GM23338 (cell line): Measurements from ENCODE around the gene PPP2R5C.

ENCODE experiments used
- CREB1 ChIP-seq: fragments of 250-450 bp; sonication (Bioruptor Pico); IDR thresholded peaks from 2 replicates; pipeline ENCODE4 v1.5.0; 2020; ENCODE audit warnings: low read depth, mild to moderate bottlenecking, moderate library complexity
- EZH2 ChIP-seq: fragments of 200-600 bp; sonication (generic); IDR thresholded peaks from one replicate; pipeline ENCODE4 v1.8.0; 2017; ENCODE audit warnings: antibody characterized with exemption, mild to moderate bottlenecking, low read depth; ENCODE audit not compliant: unreplicated experiment
- EZH2phosphoT487 ChIP-seq: fragments of 200-600 bp; sonication (generic); IDR thresholded peaks from one replicate; pipeline ENCODE4 v1.8.1; 2018; ENCODE audit warnings: antibody characterized with exemption; ENCODE audit not compliant: unreplicated experiment
- POLR2AphosphoS5 ChIP-seq: IDR thresholded peaks from 2 replicates; pipeline ENCODE4 v1.6.1; 2016; ENCODE audit warnings: antibody characterized with exemption, low read depth
- STAT1 ChIP-seq: IDR thresholded peaks from one replicate; pipeline ENCODE4 v1.6.1; 2016; ENCODE audit warnings: antibody characterized with exemption; ENCODE audit not compliant: unreplicated experiment
- TF ChIP-seq, protein P1 (sequence below), 2 experiments: fragments of 200-600 bp in 1 of 2; sonication (generic) in 1 of 2; conservative IDR thresholded peaks; 2 replicates each; pipeline versions ENCODE4 v1.5.1 to v1.6.1; 2016 to 2017; ENCODE audit warnings: antibody characterized with exemption in 2 of 2, low read depth in 2 of 2, mild to moderate bottlenecking in 2 of 2, moderate library complexity in 1 of 2
- TF ChIP-seq, protein P2 (sequence below): IDR thresholded peaks from 2 replicates; pipeline ENCODE4 v1.6.1; 2016; ENCODE audit warnings: antibody characterized with exemption

DNA sequence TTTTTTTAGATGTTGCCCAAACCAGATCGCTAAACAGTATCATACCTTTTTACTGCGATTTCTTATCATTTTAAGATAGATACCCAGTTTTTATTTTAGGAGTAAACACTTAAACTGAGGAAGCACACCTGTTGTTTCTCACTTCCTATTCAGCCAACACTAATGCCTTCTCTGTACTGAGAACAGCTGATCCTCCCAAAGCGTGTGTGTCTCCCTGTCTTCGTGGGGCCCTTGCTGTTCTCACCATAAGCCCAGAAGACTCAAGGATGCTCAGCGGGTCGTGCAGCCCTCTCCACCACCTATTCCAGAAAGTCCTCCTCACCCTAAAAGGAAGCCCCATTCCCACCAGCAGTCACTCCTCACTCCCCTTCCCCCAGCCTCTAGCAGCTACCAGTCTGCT is 14.8 kb downstream of the PPP2R5C start:
- TF ChIP-seq, protein P1, sequence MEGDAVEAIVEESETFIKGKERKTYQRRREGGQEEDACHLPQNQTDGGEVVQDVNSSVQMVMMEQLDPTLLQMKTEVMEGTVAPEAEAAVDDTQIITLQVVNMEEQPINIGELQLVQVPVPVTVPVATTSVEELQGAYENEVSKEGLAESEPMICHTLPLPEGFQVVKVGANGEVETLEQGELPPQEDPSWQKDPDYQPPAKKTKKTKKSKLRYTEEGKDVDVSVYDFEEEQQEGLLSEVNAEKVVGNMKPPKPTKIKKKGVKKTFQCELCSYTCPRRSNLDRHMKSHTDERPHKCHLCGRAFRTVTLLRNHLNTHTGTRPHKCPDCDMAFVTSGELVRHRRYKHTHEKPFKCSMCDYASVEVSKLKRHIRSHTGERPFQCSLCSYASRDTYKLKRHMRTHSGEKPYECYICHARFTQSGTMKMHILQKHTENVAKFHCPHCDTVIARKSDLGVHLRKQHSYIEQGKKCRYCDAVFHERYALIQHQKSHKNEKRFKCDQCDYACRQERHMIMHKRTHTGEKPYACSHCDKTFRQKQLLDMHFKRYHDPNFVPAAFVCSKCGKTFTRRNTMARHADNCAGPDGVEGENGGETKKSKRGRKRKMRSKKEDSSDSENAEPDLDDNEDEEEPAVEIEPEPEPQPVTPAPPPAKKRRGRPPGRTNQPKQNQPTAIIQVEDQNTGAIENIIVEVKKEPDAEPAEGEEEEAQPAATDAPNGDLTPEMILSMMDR (conservative IDR thresholded peaks at IDR 0.05; ENCODE audit: low read depth in 2 of 2): no peak
- TF ChIP-seq, protein P2, sequence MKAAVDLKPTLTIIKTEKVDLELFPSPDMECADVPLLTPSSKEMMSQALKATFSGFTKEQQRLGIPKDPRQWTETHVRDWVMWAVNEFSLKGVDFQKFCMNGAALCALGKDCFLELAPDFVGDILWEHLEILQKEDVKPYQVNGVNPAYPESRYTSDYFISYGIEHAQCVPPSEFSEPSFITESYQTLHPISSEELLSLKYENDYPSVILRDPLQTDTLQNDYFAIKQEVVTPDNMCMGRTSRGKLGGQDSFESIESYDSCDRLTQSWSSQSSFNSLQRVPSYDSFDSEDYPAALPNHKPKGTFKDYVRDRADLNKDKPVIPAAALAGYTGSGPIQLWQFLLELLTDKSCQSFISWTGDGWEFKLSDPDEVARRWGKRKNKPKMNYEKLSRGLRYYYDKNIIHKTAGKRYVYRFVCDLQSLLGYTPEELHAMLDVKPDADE: no peak
- no peak for TF ChIP-seq CREB1
- TF ChIP-seq EZH2: no peak
- no peak for TF ChIP-seq EZH2phosphoT487
- no peak for TF ChIP-seq POLR2AphosphoS5
- TF ChIP-seq STAT1: no peak
